Measurements from ENCODE around the gene MAEA. TPM values are rescaled to one million over a fixed set of nuclear protein-coding genes. Genes with fewer than 3 reads are reported as not detected.

The MAEA gene
- total RNA-seq, 2 donors from 2014 or later, result 48.8 to 72.7 TPM

DNA sequence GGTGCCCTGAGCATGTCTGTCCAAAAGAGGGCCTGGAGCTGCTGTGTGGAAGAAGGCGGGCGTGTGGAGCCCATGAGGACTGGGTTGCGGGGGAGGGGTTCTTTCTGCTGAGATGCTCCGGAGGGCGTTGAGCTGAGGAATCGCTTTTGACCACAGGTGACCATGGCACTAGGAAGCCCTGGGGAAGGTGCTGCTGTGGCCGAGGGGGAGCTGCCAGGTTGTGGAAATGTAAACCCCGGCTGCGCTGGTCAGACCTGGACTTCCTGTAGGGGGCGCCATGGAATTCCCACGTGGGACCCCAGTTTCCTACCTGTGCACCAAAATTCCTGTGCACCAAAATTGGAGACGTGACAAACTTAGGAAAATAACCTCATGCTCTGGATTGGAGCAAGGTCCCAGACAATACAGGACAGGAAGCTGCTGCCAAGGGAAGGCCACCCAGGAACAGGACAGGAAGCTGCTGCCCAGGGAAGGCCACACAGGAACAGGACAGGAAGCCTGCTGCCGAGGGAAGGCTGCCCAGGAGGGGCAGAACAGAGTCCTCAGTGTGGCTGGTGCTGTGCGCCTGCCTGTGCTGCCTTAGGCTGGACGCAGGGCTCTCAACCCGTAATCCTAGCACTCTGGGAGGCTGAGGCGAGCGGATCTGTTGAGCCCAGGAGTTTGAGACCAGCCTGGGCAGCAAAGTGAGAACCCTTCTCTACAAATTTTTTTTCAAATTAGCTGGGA lies 29.0 kb downstream of the MAEA start:
- TF ChIP-seq, protein P1, sequence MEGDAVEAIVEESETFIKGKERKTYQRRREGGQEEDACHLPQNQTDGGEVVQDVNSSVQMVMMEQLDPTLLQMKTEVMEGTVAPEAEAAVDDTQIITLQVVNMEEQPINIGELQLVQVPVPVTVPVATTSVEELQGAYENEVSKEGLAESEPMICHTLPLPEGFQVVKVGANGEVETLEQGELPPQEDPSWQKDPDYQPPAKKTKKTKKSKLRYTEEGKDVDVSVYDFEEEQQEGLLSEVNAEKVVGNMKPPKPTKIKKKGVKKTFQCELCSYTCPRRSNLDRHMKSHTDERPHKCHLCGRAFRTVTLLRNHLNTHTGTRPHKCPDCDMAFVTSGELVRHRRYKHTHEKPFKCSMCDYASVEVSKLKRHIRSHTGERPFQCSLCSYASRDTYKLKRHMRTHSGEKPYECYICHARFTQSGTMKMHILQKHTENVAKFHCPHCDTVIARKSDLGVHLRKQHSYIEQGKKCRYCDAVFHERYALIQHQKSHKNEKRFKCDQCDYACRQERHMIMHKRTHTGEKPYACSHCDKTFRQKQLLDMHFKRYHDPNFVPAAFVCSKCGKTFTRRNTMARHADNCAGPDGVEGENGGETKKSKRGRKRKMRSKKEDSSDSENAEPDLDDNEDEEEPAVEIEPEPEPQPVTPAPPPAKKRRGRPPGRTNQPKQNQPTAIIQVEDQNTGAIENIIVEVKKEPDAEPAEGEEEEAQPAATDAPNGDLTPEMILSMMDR (conservative IDR thresholded peaks at IDR 0.05), result peak; percentile 68
- no peak overlapping the region for H3K27ac Mint-ChIP-seq
- Histone ChIP-seq H3K4me3 (ENCODE audit: low read length) (no peak overlapping the region), H3K27ac (ENCODE audit: low read depth, low read length) (no peak overlapping the region), H3K4me1 (ENCODE audit: control insufficient read depth, insufficient read depth, low read length) (peaks cover 4% of the 10 kb centered on the region), H3K36me3 (ENCODE audit: control insufficient read depth, insufficient read depth, low read length) (peaks cover 70% of the 10 kb centered on the region), H3K9ac (ENCODE audit: extremely low read depth, low read length, poor library complexity, severe bottlenecking) (no peak overlapping the region), H3K9me3 (ENCODE audit: control insufficient read depth, low read length) (peaks cover 18% of the 10 kb centered on the region), H3K27me3 (ENCODE audit: control insufficient read depth, insufficient read depth, low read length, poor library complexity, severe bottlenecking) (no peaks in the 10 kb centered on the region)
- H3K27me3 Mint-ChIP-seq (ENCODE audit: insufficient read depth), result no peaks in the 10 kb centered on the region
- DNase-seq, result peak; percentile 74
- H3K4me3 Mint-ChIP-seq, result no peak overlapping the region
- H3K36me3 Mint-ChIP-seq (ENCODE audit: low read depth), result peaks cover 78% of the 10 kb centered on the region
- WGBS, 2 experiments (ENCODE audit: insufficient coverage in 1 of 2, insufficient read length in 1 of 2), result 93 to 94% methylated on average over 16 to 18 of the region's 18 CpGs
- H3K9me3 Mint-ChIP-seq, result peaks cover 16% of the 10 kb centered on the region
- peaks cover 8% of the 10 kb centered on the region for H3K4me1 Mint-ChIP-seq

DNA sequence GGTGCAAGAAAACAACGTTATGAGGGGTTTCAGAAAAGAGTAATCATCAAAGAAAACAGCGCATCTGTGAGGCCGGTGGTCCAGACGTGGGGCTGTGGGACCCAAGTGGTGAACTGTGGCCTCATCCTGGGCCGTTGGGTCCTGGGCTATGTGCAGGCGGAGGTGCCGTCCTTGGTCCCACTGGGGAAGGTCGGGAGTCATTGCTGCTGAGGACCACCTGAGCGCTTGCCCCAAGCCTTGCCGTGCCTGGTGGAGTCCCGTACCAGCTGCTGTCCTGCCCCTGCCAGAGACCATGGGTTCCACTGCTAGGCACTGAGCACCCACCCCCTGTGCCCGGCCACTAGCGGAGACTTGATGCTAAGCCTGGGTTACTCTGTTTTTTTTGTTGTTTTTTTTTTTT lies 31.8 kb downstream of the MAEA start:
- peaks cover 11% of the 10 kb centered on the region for H3K9me3 Mint-ChIP-seq
- 94 to 97% methylated on average over 11 to 13 of the region's 13 CpGs for WGBS, 2 experiments (ENCODE audit: insufficient coverage in 1 of 2, insufficient read length in 1 of 2)
- peaks cover 8% of the 10 kb centered on the region for H3K4me1 Mint-ChIP-seq

DNA sequence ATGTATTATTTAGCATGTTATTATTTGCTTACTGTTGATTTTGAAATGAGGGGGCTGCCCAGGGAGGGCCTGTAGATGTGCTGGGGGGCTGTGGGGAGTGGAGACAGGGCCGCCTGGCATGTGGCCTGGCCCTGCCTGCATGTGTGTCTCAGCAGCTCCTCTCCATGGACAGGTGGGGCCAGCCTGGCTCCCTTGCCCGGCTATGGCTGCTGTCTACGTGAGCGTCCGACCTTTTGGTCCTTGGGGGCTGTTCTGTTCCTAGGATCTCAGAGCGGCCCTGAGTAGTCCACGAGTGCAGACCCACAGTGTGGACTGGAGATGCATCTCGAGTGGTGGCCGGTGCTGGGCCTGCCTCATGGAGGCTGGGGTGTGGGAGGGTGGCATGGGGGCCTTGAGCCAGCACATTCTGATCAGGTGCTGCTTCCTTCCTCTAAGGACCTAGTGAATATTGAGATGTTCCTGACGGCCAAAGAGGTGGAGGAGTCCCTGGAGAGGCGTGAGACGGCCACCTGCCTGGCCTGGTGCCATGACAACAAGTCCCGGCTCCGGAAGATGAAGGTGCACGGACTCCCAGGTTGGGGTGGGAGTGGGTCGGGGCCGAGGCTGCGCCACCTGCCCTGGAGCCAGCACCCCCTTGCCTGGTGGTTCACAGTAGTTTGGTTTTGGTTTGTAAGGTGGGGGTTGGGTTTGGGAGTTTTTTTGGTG lies 32.4 kb downstream of the MAEA start:
- H3K4me1 ChIP-seq (ENCODE audit: control insufficient read depth, insufficient read depth, low read length), result peaks cover 4% of the 10 kb centered on the region
- H3K36me3 ChIP-seq (ENCODE audit: control insufficient read depth, insufficient read depth, low read length), result peaks cover 54% of the 10 kb centered on the region
- H3K27ac ChIP-seq (ENCODE audit: low read depth, low read length), result no peak overlapping the region
- H3K27ac Mint-ChIP-seq, result peak overlapping the region; percentile 61
- 96 to 97% methylated on average over 11 to 18 of the region's 18 CpGs for WGBS, 2 experiments (ENCODE audit: insufficient coverage in 1 of 2, insufficient read length in 1 of 2)
- H3K9me3 Mint-ChIP-seq, result peaks cover 11% of the 10 kb centered on the region
- H3K4me3 ChIP-seq (ENCODE audit: low read length), result no peak overlapping the region
- H3K9me3 ChIP-seq (ENCODE audit: control insufficient read depth, low read length), result peaks cover 9% of the 10 kb centered on the region
- H3K36me3 Mint-ChIP-seq (ENCODE audit: low read depth), result peaks cover 57% of the 10 kb centered on the region
- peaks cover 8% of the 10 kb centered on the region for H3K4me1 Mint-ChIP-seq
- no peak overlapping the region for H3K4me3 Mint-ChIP-seq
- TF ChIP-seq, protein P1 (conservative IDR thresholded peaks at IDR 0.05), result no peak
- DNase-seq, result peak; percentile 59
- H3K9ac ChIP-seq (ENCODE audit: extremely low read depth, low read length, poor library complexity, severe bottlenecking), result no peak overlapping the region
- no peaks in the 10 kb centered on the region for H3K27me3 Mint-ChIP-seq (ENCODE audit: insufficient read depth)
- no peaks in the 10 kb centered on the region for H3K27me3 ChIP-seq (ENCODE audit: control insufficient read depth, insufficient read depth, low read length, poor library complexity, severe bottlenecking)

More for the DNA sequence above, 31.8 kb downstream of the MAEA start:
- DNase-seq, result peak; percentile 37
- no peak overlapping the region for H3K9ac ChIP-seq (ENCODE audit: extremely low read depth, low read length, poor library complexity, severe bottlenecking)
- H3K4me1 ChIP-seq (ENCODE audit: control insufficient read depth, insufficient read depth, low read length), result peaks cover 4% of the 10 kb centered on the region
- H3K4me3 ChIP-seq (ENCODE audit: low read length), result no peak overlapping the region
- H3K36me3 ChIP-seq (ENCODE audit: control insufficient read depth, insufficient read depth, low read length), result peaks cover 52% of the 10 kb centered on the region
- peaks cover 60% of the 10 kb centered on the region for H3K36me3 Mint-ChIP-seq (ENCODE audit: low read depth)
- no peaks in the 10 kb centered on the region for H3K27me3 ChIP-seq (ENCODE audit: control insufficient read depth, insufficient read depth, low read length, poor library complexity, severe bottlenecking)
- peaks cover 9% of the 10 kb centered on the region for H3K9me3 ChIP-seq (ENCODE audit: control insufficient read depth, low read length)
- no peak overlapping the region for H3K4me3 Mint-ChIP-seq
- no peak overlapping the region for H3K27ac ChIP-seq (ENCODE audit: low read depth, low read length)
- TF ChIP-seq, protein P1 (conservative IDR thresholded peaks at IDR 0.05), result no peak
- no peaks in the 10 kb centered on the region for H3K27me3 Mint-ChIP-seq (ENCODE audit: insufficient read depth)
- H3K27ac Mint-ChIP-seq, result no peak overlapping the region

Measured in endodermal cell (in vitro differentiated cells).